Activated naive CD8-positive, alpha-beta T cell treated with anti-CD3 and anti-CD28 coated beads, Interleukin-2, amount 10 ng/mL, durations not matched to agents 7 days and 5 days (primary cell): ENCODE data around the gene SCUBE2. TPM values are rescaled to one million over a fixed set of nuclear protein-coding genes. Genes with fewer than 3 reads are reported as not detected.
"Not testable (repeated sequence)": the region's sequence is repeated elsewhere in the genome, so short reads cannot be mapped to it uniquely, and the experiment has no call there.

Source experiments
- ATAC-seq: fragments of 150-1000 bp; cut with Tn5 transposase; one replicate; pipeline ENCODE4 v1.10.0; 2021; ENCODE audit warnings: low read depth, moderate library complexity
- POLR2A ChIA-PET: fragments of 350-600 bp; sonication (Branson Sonifier 250); formaldehyde crosslinking; loops from one replicate; lab custom pipeline; 2021; ENCODE audit warnings: antibody characterized with exemption; lab: Charles Lee
- DNase-seq: peaks from one replicate; pipeline ENCODE4 v3.0.0; 2021
- H3K27ac Mint-ChIP-seq: one replicate; pipeline ENCODE4 v1.8.0; 2022; ENCODE audit warnings: mild to moderate bottlenecking, mixed read lengths
- H3K27me3 Mint-ChIP-seq: one replicate; pipeline ENCODE4 v1.8.0; 2022; ENCODE audit warnings: mild to moderate bottlenecking, moderate library complexity, mixed read lengths
- H3K36me3 Mint-ChIP-seq: one replicate; pipeline ENCODE4 v1.8.0; 2021; ENCODE audit warnings: mild to moderate bottlenecking, mixed read lengths
- H3K4me1 Mint-ChIP-seq: one replicate; pipeline ENCODE4 v1.8.0; 2021; ENCODE audit warnings: mixed read lengths
- H3K4me3 Mint-ChIP-seq: one replicate; pipeline ENCODE4 v1.8.0; 2022; ENCODE audit warnings: mild to moderate bottlenecking, moderate library complexity, mixed read lengths
- H3K9me3 Mint-ChIP-seq: one replicate; pipeline ENCODE4 v1.8.0; 2021; ENCODE audit warnings: mixed read lengths
- total RNA-seq, 2 experiments: library from RNA; stranded (reverse); gene quantifications; one replicate each; pipeline ENCODE4 v1.2.3, GENCODE V29; 2021

The SCUBE2 gene
- total RNA-seq, 2 experiments from 2014 or later: not detected

DNA sequence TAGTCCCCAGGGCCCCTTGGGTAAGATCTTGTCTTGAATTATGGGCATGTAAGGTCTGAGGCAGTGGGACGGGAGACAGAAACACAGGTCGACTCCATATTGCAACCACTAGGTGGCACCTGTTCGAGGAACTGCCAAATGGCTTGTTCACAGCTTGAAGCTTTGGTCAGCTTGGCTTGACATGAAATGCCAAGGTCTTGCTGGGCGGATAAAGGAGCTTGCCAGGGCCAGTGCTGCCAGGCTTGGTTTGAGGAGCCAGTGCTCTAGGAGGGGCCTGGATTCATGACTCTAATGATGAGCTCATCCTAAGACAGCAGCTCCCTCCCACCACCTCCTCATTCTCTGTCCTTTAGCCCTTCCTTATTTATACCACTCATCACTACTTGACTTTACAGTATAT is 75.7 kb downstream of the SCUBE2 start:
- DNase-seq (peak; percentile 43), ATAC-seq (peak; percentile 70)
- Mint-ChIP-seq H3K36me3 (no peaks in the 10 kb centered on the region), H3K27ac (no peak overlapping the region), H3K4me1 (peaks cover 15% of the 10 kb centered on the region), H3K4me3 (no peak overlapping the region), H3K9me3 (no peaks in the 10 kb centered on the region), H3K27me3 (peaks cover 13% of the 10 kb centered on the region)
- POLR2A ChIA-PET: interaction anchor here (0.5 kb wide), 1 partner anchor 490 kb away, joined by 4 read pairs; no protein-coding TSS in a partner anchor

DNA sequence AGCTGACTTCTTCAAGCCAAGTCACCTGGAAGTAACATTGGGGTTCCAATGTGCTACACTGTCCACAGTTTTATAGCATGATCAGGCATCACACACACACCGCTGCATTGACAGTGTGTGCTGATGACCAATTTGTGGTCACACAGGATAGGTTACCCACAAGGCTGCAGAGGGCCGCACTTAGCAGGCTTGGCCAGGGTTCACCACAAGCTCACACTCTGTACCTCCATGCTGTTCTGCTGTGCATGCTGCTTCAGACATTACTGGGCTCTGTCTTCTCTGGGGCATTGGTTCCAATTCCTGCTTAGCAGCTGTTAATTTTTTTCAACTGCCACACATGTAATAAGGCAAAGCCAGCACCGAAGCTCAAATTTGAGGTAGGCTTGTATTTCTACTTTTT is 76.6 kb downstream of the SCUBE2 start:
- POLR2A ChIA-PET: interaction anchor here (0.6 to 1.1 kb wide), 2 partner anchors 60 to 446 kb away, joined by 3 read pairs; partner anchors contain the start of gene ZNF143
- H3K9me3 Mint-ChIP-seq: no peaks in the 10 kb centered on the region
- ATAC-seq (no peak), DNase-seq (no peak)
- no peak overlapping the region for H3K27ac Mint-ChIP-seq
- no peak overlapping the region for H3K4me3 Mint-ChIP-seq
- peaks cover 16% of the 10 kb centered on the region for H3K27me3 Mint-ChIP-seq
- no peaks in the 10 kb centered on the region for H3K36me3 Mint-ChIP-seq
- peaks cover 15% of the 10 kb centered on the region for H3K4me1 Mint-ChIP-seq

DNA sequence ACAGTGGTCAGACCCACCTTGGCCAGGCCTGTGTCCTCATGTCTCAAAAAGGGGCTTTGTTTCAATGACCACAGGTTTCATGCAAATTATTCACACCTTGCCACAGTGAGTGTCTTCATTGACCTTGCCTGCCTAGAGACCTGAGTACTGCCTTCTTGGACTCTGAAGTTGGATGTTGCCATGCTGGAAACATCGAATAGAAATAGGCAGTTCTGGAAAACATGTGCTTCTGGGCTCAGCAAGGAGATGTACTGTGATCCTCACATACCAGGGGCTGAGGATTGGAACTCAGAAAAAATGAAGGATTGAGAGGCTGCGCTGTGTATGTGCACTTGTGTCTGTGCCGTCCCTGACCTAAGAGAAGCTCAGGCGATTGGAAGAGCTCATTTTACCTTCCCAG is 78.0 kb downstream of the SCUBE2 start:
- peaks cover 15% of the 10 kb centered on the region for H3K4me1 Mint-ChIP-seq
- DNase-seq: no peak
- H3K36me3 Mint-ChIP-seq: no peaks in the 10 kb centered on the region
- H3K9me3 Mint-ChIP-seq: no peaks in the 10 kb centered on the region
- H3K27me3 Mint-ChIP-seq: peaks cover 28% of the 10 kb centered on the region
- no peak overlapping the region for H3K4me3 Mint-ChIP-seq
- no peak for ATAC-seq
- H3K27ac Mint-ChIP-seq: no peak overlapping the region
- POLR2A ChIA-PET: no interaction called here

DNA sequence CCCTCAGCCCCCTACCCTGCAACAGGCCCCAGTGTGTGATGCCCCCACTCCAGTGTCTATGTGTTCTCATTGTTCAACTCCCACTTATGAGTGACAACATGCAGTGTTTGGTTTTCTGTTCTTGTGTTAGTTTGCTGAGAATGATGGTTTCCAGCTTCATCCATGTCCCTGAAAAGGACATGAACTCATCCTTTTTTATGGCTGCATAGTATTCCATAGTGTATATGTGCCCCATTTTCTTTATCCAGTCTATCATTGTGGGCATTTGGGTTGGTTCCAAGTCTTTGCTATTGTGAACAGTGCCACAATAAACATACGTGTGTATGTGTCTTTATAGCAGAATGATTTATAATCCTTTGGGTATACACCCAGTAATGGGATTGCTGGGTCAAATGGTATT is 81.9 kb downstream of the SCUBE2 start:
- H3K36me3 Mint-ChIP-seq, H3K4me3 Mint-ChIP-seq, DNase-seq, POLR2A ChIA-PET, H3K4me1 Mint-ChIP-seq, H3K27ac Mint-ChIP-seq, H3K9me3 Mint-ChIP-seq, ATAC-seq: not testable (repeated sequence)
- H3K27me3 Mint-ChIP-seq: peaks cover 64% of the 10 kb centered on the region

DNA sequence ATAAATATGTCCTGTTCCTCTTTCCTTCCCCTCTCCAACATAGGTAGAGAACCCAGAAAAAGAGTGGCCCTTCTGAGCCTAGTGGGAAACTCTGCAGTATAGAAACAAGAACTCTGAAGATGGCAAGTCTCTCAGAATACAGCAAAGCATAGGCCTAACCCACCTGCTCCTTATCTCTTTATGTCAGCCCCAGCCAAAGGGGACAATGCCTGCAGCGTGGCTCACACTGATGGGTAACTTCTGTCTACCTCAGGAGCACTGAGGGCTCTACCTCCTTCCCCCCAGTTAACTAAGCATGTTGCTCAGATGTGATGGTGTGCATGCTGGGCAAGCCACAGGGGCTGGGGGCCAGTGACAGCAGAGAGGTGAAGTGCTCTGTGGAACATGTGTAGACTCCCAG is 82.7 kb downstream of the SCUBE2 start:
- Mint-ChIP-seq H3K9me3 (no peaks in the 10 kb centered on the region), H3K4me3 (no peak overlapping the region), H3K4me1 (peaks cover 5% of the 10 kb centered on the region), H3K27me3 (peaks cover 61% of the 10 kb centered on the region), H3K36me3 (no peaks in the 10 kb centered on the region), H3K27ac (no peak overlapping the region)
- POLR2A ChIA-PET: no interaction called here
- ATAC-seq (no peak), DNase-seq (no peak)

DNA sequence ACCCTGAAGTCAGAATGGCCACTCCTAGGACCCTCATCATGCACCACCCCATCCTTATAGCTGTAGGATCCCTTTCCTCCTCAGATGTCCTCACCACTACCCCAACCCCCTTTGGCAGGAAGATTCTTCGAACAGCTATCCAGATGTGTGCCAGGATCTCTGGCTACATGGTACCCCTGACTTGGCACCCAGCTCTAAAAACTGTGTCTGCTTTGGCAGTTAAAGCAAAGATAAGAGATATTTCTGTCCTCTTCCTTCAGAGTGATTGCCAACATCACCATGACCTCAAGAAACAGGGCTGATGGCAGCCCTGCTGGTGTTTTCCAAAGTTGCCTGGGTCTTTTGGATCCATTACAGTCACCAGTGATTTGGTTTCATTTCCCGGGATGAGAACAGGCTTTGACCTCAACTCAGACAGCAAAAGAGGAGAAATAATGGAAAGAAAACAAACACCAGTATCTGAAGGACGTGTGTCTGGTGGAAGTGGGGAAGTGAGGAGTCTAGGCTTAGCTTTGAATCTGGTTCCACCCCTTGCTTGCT is 83.3 kb downstream of the SCUBE2 start:
- no peaks in the 10 kb centered on the region for H3K36me3 Mint-ChIP-seq
- DNase-seq: no peak
- H3K4me1 Mint-ChIP-seq: peaks cover 9% of the 10 kb centered on the region
- H3K9me3 Mint-ChIP-seq: no peaks in the 10 kb centered on the region
- no peak overlapping the region for H3K4me3 Mint-ChIP-seq
- POLR2A ChIA-PET: interaction anchor here (0.6 kb wide), 1 partner anchor 495 kb away, joined by 3 read pairs; no protein-coding TSS in a partner anchor
- H3K27me3 Mint-ChIP-seq: peaks cover 63% of the 10 kb centered on the region
- ATAC-seq: no peak
- no peak overlapping the region for H3K27ac Mint-ChIP-seq

DNA sequence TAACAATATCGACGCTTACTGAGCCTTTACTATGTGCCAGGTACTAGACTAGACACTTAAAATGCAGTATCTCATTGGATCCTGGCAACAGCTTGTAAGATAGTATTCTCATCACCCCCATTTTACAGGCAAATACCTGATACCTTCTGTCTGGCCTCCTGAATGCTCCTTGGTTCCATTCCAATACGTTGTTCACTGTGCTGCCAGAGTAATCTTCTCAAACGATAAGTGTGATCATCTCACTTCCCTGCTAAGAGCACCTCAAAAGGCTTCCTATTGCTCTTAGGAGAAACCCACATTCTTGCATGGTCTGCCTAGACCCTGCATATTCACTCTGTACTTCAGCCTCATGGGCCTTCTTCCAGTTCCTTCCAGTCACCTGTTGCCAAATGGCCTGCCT is 86.3 kb downstream of the SCUBE2 start:
- POLR2A ChIA-PET: no interaction called here
- Mint-ChIP-seq H3K36me3 (no peaks in the 10 kb centered on the region), H3K4me1 (peaks cover 15% of the 10 kb centered on the region), H3K4me3 (peak overlapping the region; percentile 67), H3K9me3 (no peaks in the 10 kb centered on the region), H3K27ac (peak overlapping the region; percentile 11), H3K27me3 (peaks cover 81% of the 10 kb centered on the region)
- DNase-seq (no peak), ATAC-seq (no peak)

DNA sequence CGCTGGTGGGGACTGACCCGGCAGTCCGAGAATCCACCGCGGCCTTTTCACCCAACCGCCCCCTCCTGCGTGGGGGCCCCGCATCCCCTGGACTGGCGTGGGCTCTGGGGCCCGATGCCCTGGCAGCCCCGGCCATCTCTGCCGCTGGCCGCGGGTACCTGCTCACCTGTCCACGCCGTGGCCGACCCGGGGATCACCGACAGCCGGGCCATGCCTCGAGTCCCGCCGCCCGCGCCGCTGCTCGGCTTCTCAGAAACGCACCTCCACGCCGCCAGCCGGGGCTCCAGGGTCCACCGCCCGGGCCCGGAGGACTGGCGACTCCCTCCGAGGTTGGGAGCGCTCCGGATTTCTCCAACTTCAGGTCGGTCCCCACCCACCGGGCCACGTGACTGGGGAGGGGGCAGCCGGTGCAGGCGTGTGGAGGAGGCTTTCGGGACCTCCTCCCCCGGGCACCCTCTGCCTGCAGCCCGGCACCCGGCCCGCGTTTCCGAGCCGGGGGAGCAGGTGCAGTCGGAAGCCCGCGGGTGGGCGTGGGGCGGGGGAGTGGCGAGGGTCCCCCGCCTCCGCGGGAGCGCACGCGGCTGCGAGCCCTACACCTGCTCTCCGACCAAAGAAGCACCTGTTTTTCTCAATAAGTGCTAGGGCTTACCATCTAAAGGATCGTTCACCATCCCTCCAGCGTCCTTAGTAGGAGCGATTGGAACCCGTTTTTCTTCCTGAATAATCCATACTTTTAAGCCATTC is 87.0 kb downstream of the SCUBE2 start:
- ATAC-seq: no peak
- Mint-ChIP-seq H3K27me3 (peaks cover 81% of the 10 kb centered on the region), H3K4me1 (peaks cover 15% of the 10 kb centered on the region), H3K27ac (no peak overlapping the region), H3K4me3 (peak overlapping the region; percentile 67), H3K9me3 (no peaks in the 10 kb centered on the region), H3K36me3 (no peaks in the 10 kb centered on the region)
- no peak for DNase-seq
- POLR2A ChIA-PET: interaction anchor here (1.0 to 1.6 kb wide), 3 partner anchors 12 to 43 kb away, joined by 3 read pairs; no protein-coding TSS in a partner anchor

DNA sequence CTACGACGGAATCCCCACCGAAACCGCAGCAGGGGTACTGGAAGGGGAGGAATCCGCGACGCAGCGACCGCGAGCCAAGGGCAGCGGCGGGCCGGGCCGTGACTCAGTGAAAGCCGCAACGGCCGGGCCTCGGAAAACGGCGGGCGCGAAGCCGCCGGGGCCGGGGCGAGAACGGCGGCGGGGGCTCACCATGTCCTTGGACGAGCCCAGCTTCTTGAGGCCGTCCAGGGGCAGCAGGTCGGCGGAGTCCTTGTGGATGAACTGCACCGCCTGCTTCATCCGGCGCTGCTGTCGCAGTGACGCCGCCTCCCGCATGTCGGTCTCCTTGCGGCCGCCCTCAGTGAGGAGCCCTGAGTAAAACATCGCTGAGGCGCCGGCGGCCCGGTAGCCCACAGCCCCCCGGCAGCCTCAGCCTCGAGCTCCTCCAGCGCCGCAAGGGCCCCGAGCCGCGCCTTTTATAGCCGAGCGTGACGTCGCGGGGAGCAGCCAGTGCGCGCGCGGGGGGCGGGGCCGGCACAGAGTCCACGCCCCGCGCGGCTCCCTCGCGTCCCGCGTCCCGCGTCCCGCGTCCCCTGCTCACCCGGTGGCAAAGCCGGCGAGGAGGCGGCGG is 87.7 kb downstream of the SCUBE2 start, which contains the start of gene NRIP3:
NRIP3 (minus strand) TSS at position 429 of the 610 bp plus-strand sequence; CDS start at position 363, 66 bp downstream.
- ATAC-seq (peak; percentile 76), DNase-seq (peak; percentile 83)
- peak within 1 kb of the TSS; percentile 36 for H3K27ac Mint-ChIP-seq
- H3K4me3 Mint-ChIP-seq: peak within 1 kb of the TSS; percentile 78
- no peaks in the 10 kb centered on the region for H3K9me3 Mint-ChIP-seq
- POLR2A ChIA-PET: interaction anchor here (1.0 to 1.6 kb wide), 3 partner anchors 13 to 42 kb away, joined by 3 read pairs; no protein-coding TSS in a partner anchor
- H3K4me1 Mint-ChIP-seq: peaks cover 15% of the 10 kb centered on the region
- H3K36me3 Mint-ChIP-seq: no peaks in the 10 kb centered on the region
- H3K27me3 Mint-ChIP-seq: peaks cover 80% of the 10 kb centered on the region

DNA sequence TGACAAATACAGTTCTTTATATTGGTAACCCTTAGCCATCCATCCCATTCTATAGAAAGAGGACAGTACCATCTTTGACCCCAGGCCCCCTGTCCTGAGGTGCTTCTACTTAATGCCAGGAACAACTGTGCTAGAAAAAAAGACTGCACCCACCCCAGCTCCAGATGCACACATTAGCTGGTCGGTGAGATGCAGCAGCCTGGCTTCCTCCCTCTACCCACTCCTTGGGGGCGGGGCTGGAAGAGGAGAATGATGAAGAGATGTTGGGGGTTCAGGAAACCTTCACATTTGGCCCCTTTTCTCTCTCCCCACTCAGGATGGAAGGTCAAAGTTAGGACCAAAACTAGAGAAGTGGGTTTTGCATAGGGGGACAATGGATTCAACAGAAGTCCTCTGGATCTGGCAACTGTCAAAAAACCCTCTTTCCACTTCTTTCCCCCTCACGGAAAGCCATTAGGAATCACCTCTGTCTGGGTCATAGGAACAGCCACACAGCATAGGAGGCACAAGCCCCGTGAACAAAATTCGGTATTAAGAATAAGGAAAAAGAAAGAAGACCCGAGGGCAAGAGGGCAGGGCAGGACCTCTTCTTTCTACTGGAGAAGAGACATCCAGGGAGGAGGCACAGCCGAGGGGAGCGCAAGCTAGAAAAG is 88.4 kb downstream of the SCUBE2 start:
- POLR2A ChIA-PET: interaction anchor here (1.0 to 1.6 kb wide), 3 partner anchors 14 to 41 kb away, joined by 3 read pairs; no protein-coding TSS in a partner anchor
- peaks cover 75% of the 10 kb centered on the region for H3K27me3 Mint-ChIP-seq
- ATAC-seq (no peak), DNase-seq (no peak)
- H3K4me3 Mint-ChIP-seq: peak overlapping the region; percentile 78
- H3K36me3 Mint-ChIP-seq: no peaks in the 10 kb centered on the region
- H3K9me3 Mint-ChIP-seq: no peaks in the 10 kb centered on the region
- peak overlapping the region; percentile 36 for H3K27ac Mint-ChIP-seq
- peaks cover 15% of the 10 kb centered on the region for H3K4me1 Mint-ChIP-seq

DNA sequence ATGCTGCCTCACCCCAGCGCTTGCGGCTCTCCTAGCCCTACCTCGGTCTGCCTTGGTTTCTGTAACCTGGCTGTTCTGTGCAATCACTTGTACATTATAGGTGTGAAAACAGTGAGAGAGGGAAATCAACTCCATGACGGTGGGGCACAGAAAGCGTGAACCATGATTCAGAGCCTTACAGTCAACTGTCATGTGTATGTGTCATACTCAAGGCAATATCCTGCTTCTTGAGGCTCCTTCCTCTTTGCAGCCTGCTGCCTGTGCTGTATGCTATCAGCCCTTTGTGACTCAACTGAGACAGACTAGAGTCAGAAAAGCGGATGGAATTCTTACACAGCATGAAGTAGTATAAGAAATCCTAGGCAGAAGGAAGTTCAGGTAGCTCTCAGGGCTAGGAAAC is 89.7 kb downstream of the SCUBE2 start:
- ATAC-seq (peak; percentile 56), DNase-seq (no peak)
- POLR2A ChIA-PET: no interaction called here
- peaks cover 15% of the 10 kb centered on the region for H3K4me1 Mint-ChIP-seq
- no peak overlapping the region for H3K4me3 Mint-ChIP-seq
- H3K36me3 Mint-ChIP-seq: no peaks in the 10 kb centered on the region
- peaks cover 65% of the 10 kb centered on the region for H3K27me3 Mint-ChIP-seq
- no peaks in the 10 kb centered on the region for H3K9me3 Mint-ChIP-seq
- no peak overlapping the region for H3K27ac Mint-ChIP-seq

DNA sequence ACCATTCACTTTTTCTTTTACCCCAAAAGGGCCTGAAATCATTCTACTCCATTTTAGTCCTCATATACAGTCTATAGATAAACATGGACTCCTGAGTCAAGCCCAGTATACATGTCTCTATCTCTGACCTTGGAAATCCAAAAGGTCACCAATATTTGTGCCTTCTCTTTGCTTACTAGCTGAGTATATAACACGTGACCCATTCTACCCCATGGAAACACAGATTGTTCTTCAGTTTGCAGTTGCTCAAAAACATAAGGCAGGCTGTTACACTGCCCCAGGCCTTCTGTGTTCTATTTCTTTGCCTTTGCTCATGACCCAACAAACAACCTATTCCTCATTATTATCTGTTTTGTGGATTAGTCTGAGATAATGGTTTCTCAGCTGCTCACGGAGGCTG is 93.4 kb downstream of the SCUBE2 start:
- no peak overlapping the region for H3K4me3 Mint-ChIP-seq
- H3K27me3 Mint-ChIP-seq: peaks cover 45% of the 10 kb centered on the region
- no peaks in the 10 kb centered on the region for H3K9me3 Mint-ChIP-seq
- DNase-seq (no peak), ATAC-seq (no peak)
- H3K4me1 Mint-ChIP-seq: peaks cover 6% of the 10 kb centered on the region
- H3K27ac Mint-ChIP-seq: no peak overlapping the region
- POLR2A ChIA-PET: no interaction called here
- H3K36me3 Mint-ChIP-seq: no peaks in the 10 kb centered on the region

DNA sequence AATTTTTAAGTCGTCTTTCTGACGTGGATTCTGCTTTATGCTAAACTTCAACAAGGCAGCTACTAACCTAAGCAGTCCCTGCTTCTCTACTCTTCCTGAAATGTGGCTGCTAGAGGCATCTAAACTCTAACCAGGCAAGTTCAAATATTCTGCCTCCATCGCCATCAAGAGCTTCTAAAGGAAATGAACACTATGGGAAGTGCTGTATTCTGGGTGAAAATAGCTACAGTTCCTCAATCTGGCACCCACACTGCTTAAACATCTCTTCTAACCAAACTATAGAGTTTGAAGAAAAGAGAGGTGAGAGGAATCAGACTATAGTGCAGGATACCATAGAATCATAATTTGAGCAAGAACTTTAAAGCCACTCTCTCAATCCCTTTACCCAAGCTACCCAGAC is 93.9 kb downstream of the SCUBE2 start:
- no peak for DNase-seq
- Mint-ChIP-seq H3K27me3 (peaks cover 41% of the 10 kb centered on the region), H3K27ac (no peak overlapping the region), H3K4me1 (peaks cover 5% of the 10 kb centered on the region), H3K4me3 (no peak overlapping the region), H3K36me3 (no peaks in the 10 kb centered on the region), H3K9me3 (no peaks in the 10 kb centered on the region)
- ATAC-seq: no peak
- POLR2A ChIA-PET: interaction anchor here (0.7 kb wide), 1 partner anchor 1601 kb away, joined by 9 read pairs; no protein-coding TSS in a partner anchor
